Glutamatergic neuron (in vitro differentiated cells): Measurements from ENCODE around the gene SCUBE1. TPM values are rescaled to one million over a fixed set of nuclear protein-coding genes. Genes with fewer than 3 reads are reported as not detected.

ENCODE experiments used
- DNase-seq: peaks from one replicate; pipeline ENCODE4 v3.0.0; 2022
- H3K27ac Mint-ChIP-seq: one replicate; pipeline ENCODE4 v1.8.0; 2020; ENCODE audit warnings: mild to moderate bottlenecking, mixed read lengths, inconsistent platforms; ENCODE audit not compliant: unreplicated experiment
- H3K27me3 Mint-ChIP-seq: one replicate; pipeline ENCODE4 v1.8.0; 2020; ENCODE audit warnings: mild to moderate bottlenecking, moderate library complexity, mixed read lengths, inconsistent platforms; ENCODE audit not compliant: unreplicated experiment
- H3K36me3 Mint-ChIP-seq: one replicate; pipeline ENCODE4 v1.8.0; 2020; ENCODE audit warnings: mild to moderate bottlenecking, mixed read lengths, inconsistent platforms; ENCODE audit not compliant: unreplicated experiment
- H3K4me1 Mint-ChIP-seq: one replicate; pipeline ENCODE4 v1.8.0; 2020; ENCODE audit warnings: mild to moderate bottlenecking, low read depth, mixed read lengths, inconsistent platforms; ENCODE audit not compliant: unreplicated experiment
- H3K4me3 Mint-ChIP-seq: one replicate; pipeline ENCODE4 v1.8.0; 2020; ENCODE audit warnings: mild to moderate bottlenecking, mixed read lengths, inconsistent platforms; ENCODE audit not compliant: unreplicated experiment
- H3K9me3 Mint-ChIP-seq: one replicate; pipeline ENCODE4 v1.8.0; 2020; ENCODE audit warnings: mild to moderate bottlenecking, moderate library complexity, mixed read lengths, inconsistent platforms; ENCODE audit not compliant: unreplicated experiment
- total RNA-seq: library from RNA; stranded (reverse); fragmentation: NEBNext Ultra II Directional; extraction: Animal tissue kit (Norgen Biotek cat#: 25700); gene quantifications from one replicate; pipeline ENCODE4 v1.2.1, GENCODE V29; 2021; ENCODE audit not compliant: unreplicated experiment
- TF ChIP-seq, protein P1 (sequence below): fragments of 200-600 bp; sonication (generic); IDR thresholded peaks from one replicate; pipeline ENCODE4 v1.5.0; 2021; ENCODE audit not compliant: partially characterized antibody, unreplicated experiment

The SCUBE1 gene
- total RNA-seq, 1 donor from 2014 or later: 25.8 TPM

DNA sequence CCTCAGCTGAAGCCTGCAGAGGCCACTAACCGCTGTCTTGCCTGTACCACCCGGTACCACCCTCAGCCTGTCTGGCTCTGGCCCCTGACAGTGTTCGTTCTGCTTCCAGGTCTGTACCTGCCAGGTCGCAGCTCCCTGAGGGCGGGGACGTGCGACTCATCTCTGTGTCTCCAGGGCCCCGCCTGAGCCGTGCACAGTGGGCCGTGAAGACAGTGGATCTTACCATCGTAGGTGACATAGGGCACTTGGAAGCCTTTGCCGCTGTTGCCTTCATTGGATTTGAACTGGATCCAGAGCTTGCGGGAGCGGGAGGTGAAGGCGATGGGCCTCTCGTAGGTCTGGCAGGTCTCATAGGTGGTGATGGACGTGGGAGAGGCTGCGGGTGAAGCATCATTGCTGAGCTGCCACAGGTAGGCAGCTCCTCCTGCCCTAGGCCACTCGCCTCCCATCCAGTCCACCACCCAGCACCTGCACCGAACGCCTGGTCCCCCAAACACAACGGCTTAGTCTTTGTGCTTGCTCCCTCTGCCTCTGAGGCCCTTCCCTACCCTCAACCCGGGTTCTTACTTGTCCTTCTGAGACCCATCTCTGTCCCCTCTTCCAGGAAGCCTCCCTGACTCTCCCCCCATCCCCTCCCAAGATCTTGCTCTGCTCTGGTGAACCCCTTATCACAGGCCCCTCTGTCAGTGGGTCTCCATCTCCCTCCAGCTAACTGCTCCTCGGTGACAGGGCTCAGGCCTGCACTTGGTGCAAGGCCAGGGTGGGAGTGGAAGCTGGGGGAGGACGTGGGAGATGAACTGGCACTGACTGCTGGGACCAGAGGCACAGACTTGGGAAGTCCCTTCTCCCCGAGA, 135.1 kb downstream of the SCUBE1 start:
- peaks cover 4% of the 10 kb centered on the region for H3K27me3 Mint-ChIP-seq
- H3K4me1 Mint-ChIP-seq: peaks cover 2% of the 10 kb centered on the region
- H3K36me3 Mint-ChIP-seq: no peaks in the 10 kb centered on the region
- TF ChIP-seq, protein P1, sequence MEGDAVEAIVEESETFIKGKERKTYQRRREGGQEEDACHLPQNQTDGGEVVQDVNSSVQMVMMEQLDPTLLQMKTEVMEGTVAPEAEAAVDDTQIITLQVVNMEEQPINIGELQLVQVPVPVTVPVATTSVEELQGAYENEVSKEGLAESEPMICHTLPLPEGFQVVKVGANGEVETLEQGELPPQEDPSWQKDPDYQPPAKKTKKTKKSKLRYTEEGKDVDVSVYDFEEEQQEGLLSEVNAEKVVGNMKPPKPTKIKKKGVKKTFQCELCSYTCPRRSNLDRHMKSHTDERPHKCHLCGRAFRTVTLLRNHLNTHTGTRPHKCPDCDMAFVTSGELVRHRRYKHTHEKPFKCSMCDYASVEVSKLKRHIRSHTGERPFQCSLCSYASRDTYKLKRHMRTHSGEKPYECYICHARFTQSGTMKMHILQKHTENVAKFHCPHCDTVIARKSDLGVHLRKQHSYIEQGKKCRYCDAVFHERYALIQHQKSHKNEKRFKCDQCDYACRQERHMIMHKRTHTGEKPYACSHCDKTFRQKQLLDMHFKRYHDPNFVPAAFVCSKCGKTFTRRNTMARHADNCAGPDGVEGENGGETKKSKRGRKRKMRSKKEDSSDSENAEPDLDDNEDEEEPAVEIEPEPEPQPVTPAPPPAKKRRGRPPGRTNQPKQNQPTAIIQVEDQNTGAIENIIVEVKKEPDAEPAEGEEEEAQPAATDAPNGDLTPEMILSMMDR: no peak
- no peak overlapping the region for H3K4me3 Mint-ChIP-seq
- no peak overlapping the region for H3K27ac Mint-ChIP-seq
- no peak for DNase-seq
- H3K9me3 Mint-ChIP-seq: no peaks in the 10 kb centered on the region

- H3K27me3 Mint-ChIP-seq: peaks cover 4% of the 10 kb centered on the region
- H3K27ac Mint-ChIP-seq: no peak overlapping the region
- TF ChIP-seq, protein P1: no peak
- DNase-seq: no peak
- no peaks in the 10 kb centered on the region for H3K36me3 Mint-ChIP-seq
- no peaks in the 10 kb centered on the region for H3K9me3 Mint-ChIP-seq
- peaks cover 8% of the 10 kb centered on the region for H3K4me1 Mint-ChIP-seq
- no peak overlapping the region for H3K4me3 Mint-ChIP-seq
Observed at GRCh38 chr22:43207386-43207785, 135.8 kb downstream of the SCUBE1 start.

- no peak for DNase-seq
- Mint-ChIP-seq H3K36me3 (no peaks in the 10 kb centered on the region), H3K27ac (no peak overlapping the region), H3K9me3 (no peaks in the 10 kb centered on the region), H3K4me1 (peaks cover 13% of the 10 kb centered on the region), H3K27me3 (peaks cover 2% of the 10 kb centered on the region), H3K4me3 (no peak overlapping the region)
- TF ChIP-seq, protein P1: no peak
Observed at GRCh38 chr22:43206509-43207161, 136.5 kb downstream of the SCUBE1 start.

- peaks cover 1% of the 10 kb centered on the region for H3K27me3 Mint-ChIP-seq
- no peaks in the 10 kb centered on the region for H3K36me3 Mint-ChIP-seq
- H3K9me3 Mint-ChIP-seq: no peaks in the 10 kb centered on the region
- H3K4me3 Mint-ChIP-seq: no peak overlapping the region
- no peak overlapping the region for H3K27ac Mint-ChIP-seq
- TF ChIP-seq, protein P1: no peak
- no peak for DNase-seq
- peaks cover 13% of the 10 kb centered on the region for H3K4me1 Mint-ChIP-seq
Observed at GRCh38 chr22:43205748-43206508, 137.2 kb downstream of the SCUBE1 start.
